GM10847 (cell line): Measurements from ENCODE around the gene FHIP2A.

Experiments used
- POLR2A ChIP-seq: IDR thresholded peaks from 2 replicates; pipeline ENCODE4 v1.6.1; 2011; ENCODE audit not compliant: insufficient read length; ENCODE audit errors: extremely low read depth

The FHIP2A gene

GRCh38 chr10:114810926-114811325 lies 10.7 kb upstream of the FHIP2A start:
- no peak for TF ChIP-seq POLR2A

GRCh38 chr10:114811862-114812261 lies 9.7 kb upstream of the FHIP2A start:
- TF ChIP-seq POLR2A: no peak

GRCh38 chr10:114815791-114816190 lies 5.8 kb upstream of the FHIP2A start:
- TF ChIP-seq POLR2A: no peak

GRCh38 chr10:114816308-114816707 lies 5.3 kb upstream of the FHIP2A start:
- TF ChIP-seq POLR2A: no peak

GRCh38 chr10:114819322-114819721 lies 2.3 kb upstream of the FHIP2A start:
- no peak for TF ChIP-seq POLR2A

- no peak for TF ChIP-seq POLR2A
These were observed 399 bp downstream of the FHIP2A start for GRCh38 chr10:114821915-114822443.

GRCh38 chr10:114822444-114823076 lies 980 bp downstream of the FHIP2A start:
- TF ChIP-seq POLR2A: no peak

GRCh38 chr10:114823077-114823463 lies 1.5 kb downstream of the FHIP2A start:
- TF ChIP-seq POLR2A: no peak

- TF ChIP-seq POLR2A: no peak
These were observed 2.8 kb downstream of the FHIP2A start for GRCh38 chr10:114824391-114824790.

GRCh38 chr10:114825513-114826253 lies 4.1 kb downstream of the FHIP2A start:
- TF ChIP-seq POLR2A: no peak

GRCh38 chr10:114829160-114829909 lies 7.8 kb downstream of the FHIP2A start:
- no peak for TF ChIP-seq POLR2A

GRCh38 chr10:114831186-114831867 lies 9.7 kb downstream of the FHIP2A start:
- TF ChIP-seq POLR2A: no peak

GRCh38 chr10:114837690-114838089 lies 16.1 kb downstream of the FHIP2A start:
- TF ChIP-seq POLR2A: no peak

- TF ChIP-seq POLR2A: no peak
These were observed 18.3 kb downstream of the FHIP2A start for GRCh38 chr10:114839901-114840300.

- TF ChIP-seq POLR2A: no peak
These were observed 24.6 kb downstream of the FHIP2A start for GRCh38 chr10:114845978-114846693.
